VCaP (cell line): ENCODE measurements around the gene CORO7.

Source experiments
- H3K27ac ChIP-seq: fragments of 450-650 bp; 2 replicates; pipeline ENCODE4 v1.5.1; 2017
- TF ChIP-seq, protein P1 (sequence below): fragments of 450-650 bp; conservative IDR thresholded peaks from 2 replicates; pipeline ENCODE4 v1.5.1; 2017; ENCODE audit warnings: mild to moderate bottlenecking, moderate library complexity

Gene CORO7

DNA sequence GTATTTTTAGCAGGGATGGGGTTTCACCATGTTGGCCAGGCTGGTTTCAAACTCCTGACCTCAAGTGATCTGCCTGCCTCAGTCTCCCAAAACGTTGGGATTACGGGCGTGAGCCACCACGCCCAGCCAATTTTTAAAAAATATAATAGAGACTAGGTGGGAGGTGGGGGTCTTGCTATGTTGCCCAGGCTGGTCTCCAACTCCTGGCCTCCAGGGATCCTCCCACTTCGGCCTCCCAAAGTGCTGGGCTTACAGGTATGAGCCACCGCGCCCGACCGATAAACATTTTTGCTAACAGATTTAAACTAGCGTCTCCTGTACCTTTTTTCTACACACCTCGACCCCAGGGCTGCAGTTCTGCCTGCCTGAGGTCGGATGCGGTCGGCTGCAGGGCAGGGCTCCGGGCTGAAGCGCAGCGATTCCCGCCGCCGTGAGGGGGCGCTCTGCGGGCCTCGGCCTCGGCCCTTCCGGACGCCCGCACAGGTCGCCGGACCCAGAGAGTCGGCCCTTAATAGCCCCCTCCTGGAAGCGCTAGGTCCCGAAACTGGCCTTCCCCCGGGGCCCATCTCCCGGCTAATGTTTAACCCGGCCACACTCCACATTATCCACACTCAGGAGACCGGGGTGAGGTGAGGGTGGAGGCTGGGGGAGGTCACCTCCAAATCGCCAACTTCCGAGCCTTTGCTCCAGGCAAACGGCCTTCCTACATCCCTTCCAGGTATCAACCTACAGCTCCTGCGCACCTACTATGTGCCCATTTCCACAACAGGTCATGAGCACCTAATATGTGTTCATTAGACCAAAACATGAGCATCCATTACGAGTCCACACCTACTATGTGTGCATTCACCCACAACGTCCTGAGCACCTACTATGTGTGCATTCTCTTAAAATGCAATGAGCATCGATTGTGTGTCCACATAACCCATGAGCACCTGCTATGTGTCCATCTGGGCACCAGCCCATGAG is 102.5 kb downstream of the CORO7 start:
- no peak overlapping the region for H3K27ac ChIP-seq
- TF ChIP-seq, protein P1, sequence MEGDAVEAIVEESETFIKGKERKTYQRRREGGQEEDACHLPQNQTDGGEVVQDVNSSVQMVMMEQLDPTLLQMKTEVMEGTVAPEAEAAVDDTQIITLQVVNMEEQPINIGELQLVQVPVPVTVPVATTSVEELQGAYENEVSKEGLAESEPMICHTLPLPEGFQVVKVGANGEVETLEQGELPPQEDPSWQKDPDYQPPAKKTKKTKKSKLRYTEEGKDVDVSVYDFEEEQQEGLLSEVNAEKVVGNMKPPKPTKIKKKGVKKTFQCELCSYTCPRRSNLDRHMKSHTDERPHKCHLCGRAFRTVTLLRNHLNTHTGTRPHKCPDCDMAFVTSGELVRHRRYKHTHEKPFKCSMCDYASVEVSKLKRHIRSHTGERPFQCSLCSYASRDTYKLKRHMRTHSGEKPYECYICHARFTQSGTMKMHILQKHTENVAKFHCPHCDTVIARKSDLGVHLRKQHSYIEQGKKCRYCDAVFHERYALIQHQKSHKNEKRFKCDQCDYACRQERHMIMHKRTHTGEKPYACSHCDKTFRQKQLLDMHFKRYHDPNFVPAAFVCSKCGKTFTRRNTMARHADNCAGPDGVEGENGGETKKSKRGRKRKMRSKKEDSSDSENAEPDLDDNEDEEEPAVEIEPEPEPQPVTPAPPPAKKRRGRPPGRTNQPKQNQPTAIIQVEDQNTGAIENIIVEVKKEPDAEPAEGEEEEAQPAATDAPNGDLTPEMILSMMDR: peak; percentile 60

DNA sequence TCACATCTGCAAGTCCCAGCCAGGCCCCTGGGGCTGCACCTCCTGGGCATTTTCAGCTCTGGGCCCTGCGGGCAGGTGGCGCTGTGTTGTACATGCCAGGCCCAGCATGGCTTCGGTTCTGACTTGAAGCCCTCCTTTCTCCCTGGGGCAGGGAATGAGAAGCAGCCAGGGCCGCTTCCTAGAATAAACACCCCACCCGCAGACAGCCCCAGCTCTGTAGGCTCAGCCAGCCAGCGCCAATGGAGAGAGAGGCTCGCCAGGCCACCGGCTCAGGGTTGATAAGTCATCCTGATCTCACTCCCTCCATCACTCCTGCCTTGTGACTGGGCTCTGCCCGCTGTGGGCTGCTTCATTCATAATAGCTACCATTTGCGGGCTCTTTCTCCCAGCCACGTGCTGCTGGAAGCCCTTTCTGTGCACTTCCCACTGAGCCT is 106.5 kb downstream of the CORO7 start:
- no peak overlapping the region for H3K27ac ChIP-seq
- TF ChIP-seq, protein P1: peak; percentile 46

DNA sequence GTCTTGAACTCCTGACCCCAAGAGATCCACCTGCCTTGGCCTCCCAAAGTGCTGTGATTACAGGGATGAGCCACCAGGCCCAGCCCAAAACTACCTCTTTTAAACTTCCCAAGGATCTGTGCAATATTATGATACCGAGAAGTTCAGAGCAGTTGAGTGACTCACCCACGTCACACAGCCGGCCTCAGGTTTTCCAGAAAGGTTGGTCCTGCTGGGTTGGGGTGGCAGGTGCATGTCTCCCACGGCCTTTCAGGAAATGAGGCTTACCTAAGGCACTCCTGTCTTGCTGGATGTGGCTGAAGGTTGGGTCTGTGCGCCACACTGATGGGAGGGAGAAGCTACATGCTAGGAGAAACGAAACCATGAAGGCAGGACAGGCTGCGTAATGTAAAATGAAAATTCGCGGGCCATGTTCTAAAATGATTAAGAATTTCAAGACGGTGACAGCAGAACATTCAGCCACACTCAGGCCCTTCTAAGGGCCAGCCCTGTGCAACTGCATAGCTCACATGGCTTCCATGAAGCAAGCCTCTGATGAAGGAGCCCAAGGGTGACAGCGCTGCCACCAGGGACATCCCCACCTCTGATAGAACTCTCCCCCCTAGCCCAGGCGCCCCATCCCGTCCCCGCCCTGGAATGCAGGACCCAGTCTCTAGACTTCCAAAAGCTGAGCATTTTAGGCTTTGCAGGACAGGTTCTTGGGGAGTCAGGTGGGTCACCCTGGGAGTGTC is 107.1 kb downstream of the CORO7 start:
- TF ChIP-seq, protein P1: no peak
- no peak overlapping the region for H3K27ac ChIP-seq

DNA sequence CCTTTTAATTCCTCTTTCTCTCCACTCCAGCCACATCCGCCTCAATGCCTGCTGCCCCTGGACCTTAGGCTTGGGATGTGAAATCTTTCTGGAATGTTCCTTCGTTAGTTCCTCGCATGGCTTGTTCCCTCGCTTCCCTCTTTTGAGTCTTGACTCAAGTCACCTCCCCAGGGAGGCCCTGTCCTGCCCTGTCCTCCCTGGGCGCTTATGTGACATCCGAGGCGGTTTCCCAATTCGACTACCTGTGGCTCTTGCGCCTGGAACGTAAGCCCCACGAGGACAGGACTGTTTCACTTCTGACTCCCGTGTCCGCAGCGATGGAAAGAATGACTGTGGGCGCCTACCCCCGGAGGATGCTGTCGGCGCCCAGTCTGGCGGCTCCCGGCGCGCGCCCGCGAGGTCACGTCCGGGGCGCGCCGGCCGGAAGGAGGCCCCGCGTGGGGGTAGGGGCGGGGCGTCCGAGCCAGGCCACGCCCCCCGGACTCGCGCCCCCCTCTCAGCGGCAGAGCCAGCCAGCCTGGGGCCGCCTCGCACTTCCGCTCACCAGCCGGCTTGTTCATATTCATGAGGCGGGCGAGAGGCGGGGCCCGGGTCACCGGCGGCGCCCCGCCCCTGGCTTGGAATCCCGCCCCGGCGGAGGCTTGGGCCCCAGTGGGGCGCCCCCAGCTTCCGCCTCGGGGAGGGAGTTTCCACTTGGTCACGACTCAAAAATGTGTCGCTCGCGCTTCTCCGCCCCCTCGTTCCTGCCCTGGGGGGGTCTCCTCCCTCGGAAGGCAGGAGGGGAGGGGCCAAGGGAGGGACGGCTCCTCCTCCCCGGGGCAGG is 109.0 kb downstream of the CORO7 start:
- TF ChIP-seq, protein P1: no peak

DNA sequence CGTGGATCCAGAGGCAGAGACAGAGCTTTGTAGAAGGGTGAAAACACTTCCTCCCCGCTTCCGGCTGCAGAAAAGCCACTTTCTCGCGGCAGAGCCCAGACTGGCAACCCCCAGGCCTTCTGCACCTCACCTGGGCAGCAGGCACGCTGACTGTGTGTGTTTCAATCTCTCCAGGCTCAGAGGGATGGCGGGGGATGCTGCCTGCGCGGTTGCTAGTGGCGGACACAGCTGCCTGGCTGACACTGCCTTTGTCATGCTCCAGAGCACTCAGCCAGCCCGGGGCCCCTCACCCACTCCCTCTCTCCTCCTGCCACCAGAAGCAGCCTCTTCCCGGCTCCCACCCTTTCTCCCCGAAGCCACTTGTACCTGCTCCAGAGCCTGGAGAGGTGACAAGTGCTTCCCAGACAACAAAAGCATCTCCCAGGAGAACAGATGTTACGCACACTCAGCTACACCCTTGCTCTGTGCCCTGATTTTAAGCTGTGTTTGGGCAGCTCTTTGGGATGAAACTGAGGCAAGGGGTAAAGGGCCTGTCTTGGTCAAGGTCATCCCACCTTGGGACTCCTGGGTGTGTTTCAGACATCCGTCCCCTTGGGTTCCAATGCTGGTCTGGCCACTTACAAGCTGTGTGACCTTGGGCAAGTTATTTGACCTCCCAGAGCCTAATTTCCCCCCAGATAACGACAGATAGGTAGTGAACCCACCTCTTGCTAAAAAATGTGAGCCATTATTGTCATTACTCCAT is 109.8 kb downstream of the CORO7 start:
- peak overlapping the region; percentile 46 for H3K27ac ChIP-seq
- TF ChIP-seq, protein P1: no peak

More for the DNA sequence above, 109.0 kb downstream of the CORO7 start:
- peak overlapping the region; percentile 46 for H3K27ac ChIP-seq
